K562 (cell line): ENCODE results near the gene ZNF30. TPM values are rescaled to one million over a fixed set of nuclear protein-coding genes. Genes with fewer than 3 reads are reported as not detected.

ENCODE experiments used
- ATF7 ChIP-seq: fragments of 450-650 bp; IDR thresholded peaks from 2 replicates; pipeline ENCODE4 v1.7.1; 2014; ENCODE audit warnings: mild to moderate bottlenecking, moderate library complexity
- BHLHE40 ChIP-seq: IDR thresholded peaks from 2 replicates; pipeline ENCODE4 v1.6.1; 2011; ENCODE audit warnings: low read length, improper control_type of control experiment
- BRF1 ChIP-seq: IDR thresholded peaks from 3 replicates; pipeline ENCODE4 v1.6.1; 2011; ENCODE audit warnings: borderline replicate concordance, mild to moderate bottlenecking; ENCODE audit not compliant: insufficient read length; ENCODE audit errors: extremely low read depth
- CBX5 ChIP-seq: IDR thresholded peaks from 2 replicates; pipeline ENCODE4 v1.6.1; 2014; ENCODE audit warnings: low read depth, borderline replicate concordance
- CTCF ChIP-seq, 3 experiments: IDR thresholded peaks in 2 of 3; conservative IDR thresholded peaks in 1 of 3; 2 replicates each; pipeline ENCODE4 v1.5.1; 2011 to 2012; ENCODE audit warnings: low read length in 3 of 3, mild to moderate bottlenecking in 3 of 3, control low read depth in 2 of 3, improper control_type of control experiment in 1 of 3, inconsistent platforms in 1 of 3, low read depth in 1 of 3, mixed read lengths in 1 of 3, moderate library complexity in 1 of 3; ENCODE audit not compliant: insufficient read depth in 2 of 3
- POLR2G ChIP-seq: fragments of 200-400 bp; formaldehyde crosslinking; IDR thresholded peaks from 2 replicates; pipeline ENCODE4 v1.6.1; 2017; ENCODE audit warnings: low read depth, mild to moderate bottlenecking, antibody characterized with exemption, low read length, moderate library complexity
- SIX5 ChIP-seq, 2 experiments: IDR thresholded peaks; 2 replicates each; pipeline ENCODE4 v1.6.1; 2011; ENCODE audit warnings: low read length in 2 of 2, borderline replicate concordance in 1 of 2, low read depth in 1 of 2, mild to moderate bottlenecking in 1 of 2, moderate library complexity in 1 of 2; ENCODE audit not compliant: insufficient read depth in 1 of 2
- SMAD3 ChIP-seq: fragments of 450-650 bp; formaldehyde crosslinking; conservative IDR thresholded peaks from 2 replicates; pipeline ENCODE4 v1.4.0; 2020; ENCODE audit warnings: mild to moderate bottlenecking
- ZBTB12 ChIP-seq: fragments of 250-450 bp; sonication (Bioruptor Pico); IDR thresholded peaks from 2 replicates; pipeline ENCODE4 v1.4.0; 2020
- ZNF766 ChIP-seq: fragments of 200-800 bp; sonication (Bioruptor generic); conservative IDR thresholded peaks from 2 replicates; pipeline ENCODE4 v1.6.1; 2016; ENCODE audit warnings: missing genetic modification characterization, missing compliant biosample characterization
- ZNF830 ChIP-seq: fragments of 250-450 bp; sonication (Bioruptor Pico); IDR thresholded peaks from 2 replicates; pipeline ENCODE4 v1.5.0; 2021; ENCODE audit warnings: mild to moderate bottlenecking
- polyA plus RNA-seq, 8 experiments: library from polyadenylated mRNA; depleted of rRNA in 4 of 8; stranded (reverse) in 5 of 8; unstranded in 3 of 8; fragments of >200 nt; fragmentation: Nextera tagmentation in 2 of 8; fragmentation: Illumina TruSeq in 1 of 8; extraction: Ambion mirVana in 2 of 8; extraction: Trizol in 1 of 8; gene quantifications; 2 replicates each; pipeline versions ENCODE4 v1.2.1 to v1.2.3, GENCODE V29; 2011 to 2014; ENCODE audit warnings: inconsistent platforms in 1 of 8, missing spikeins in 1 of 8
- total RNA-seq, 7 experiments: library from RNA; depleted of rRNA in 6 of 7; stranded (reverse); fragments of >200 nt in 6 of 7; fragmentation: Illumina TruSeq in 2 of 7; extraction: Trizol in 2 of 7; gene quantifications; 2 replicates each; pipeline versions ENCODE4 v1.2.1 to v1.2.3, GENCODE V29; 2011 to 2021; ENCODE audit warnings: low replicate concordance in 1 of 7
- TF ChIP-seq, protein P1 (sequence below): fragments of 450-650 bp; IDR thresholded peaks from 2 replicates; pipeline ENCODE4 v1.6.1; 2017; ENCODE audit warnings: antibody characterized with exemption, mild to moderate bottlenecking
- TF ChIP-seq, protein P2 (sequence below), 2 experiments: IDR thresholded peaks; 2 replicates each; pipeline ENCODE4 v1.6.1; 2011; ENCODE audit warnings: borderline replicate concordance in 1 of 2, control low read depth in 1 of 2, low read depth in 1 of 2, low read length in 1 of 2, mild to moderate bottlenecking in 1 of 2, mixed read lengths in 1 of 2, moderate library complexity in 1 of 2; ENCODE audit not compliant: insufficient read depth in 1 of 2, insufficient read length in 1 of 2, poor library complexity in 1 of 2, severe bottlenecking in 1 of 2; ENCODE audit errors: extremely low read depth in 1 of 2
- TF ChIP-seq, protein P3 (sequence below): sonication (generic); formaldehyde crosslinking; IDR thresholded peaks from 2 replicates; pipeline ENCODE4 v1.8.0; 2022; ENCODE audit warnings: mild to moderate bottlenecking, missing genetic modification reagents, borderline replicate concordance

Gene ZNF30
- total and polyA plus RNA-seq, 9 of the 15 experiments (the other 6 are each of a cell fraction or from before 2014, with no cell fraction given), result 7.3 to 13.4 (median 10.6) TPM

- TF ChIP-seq, protein P1, sequence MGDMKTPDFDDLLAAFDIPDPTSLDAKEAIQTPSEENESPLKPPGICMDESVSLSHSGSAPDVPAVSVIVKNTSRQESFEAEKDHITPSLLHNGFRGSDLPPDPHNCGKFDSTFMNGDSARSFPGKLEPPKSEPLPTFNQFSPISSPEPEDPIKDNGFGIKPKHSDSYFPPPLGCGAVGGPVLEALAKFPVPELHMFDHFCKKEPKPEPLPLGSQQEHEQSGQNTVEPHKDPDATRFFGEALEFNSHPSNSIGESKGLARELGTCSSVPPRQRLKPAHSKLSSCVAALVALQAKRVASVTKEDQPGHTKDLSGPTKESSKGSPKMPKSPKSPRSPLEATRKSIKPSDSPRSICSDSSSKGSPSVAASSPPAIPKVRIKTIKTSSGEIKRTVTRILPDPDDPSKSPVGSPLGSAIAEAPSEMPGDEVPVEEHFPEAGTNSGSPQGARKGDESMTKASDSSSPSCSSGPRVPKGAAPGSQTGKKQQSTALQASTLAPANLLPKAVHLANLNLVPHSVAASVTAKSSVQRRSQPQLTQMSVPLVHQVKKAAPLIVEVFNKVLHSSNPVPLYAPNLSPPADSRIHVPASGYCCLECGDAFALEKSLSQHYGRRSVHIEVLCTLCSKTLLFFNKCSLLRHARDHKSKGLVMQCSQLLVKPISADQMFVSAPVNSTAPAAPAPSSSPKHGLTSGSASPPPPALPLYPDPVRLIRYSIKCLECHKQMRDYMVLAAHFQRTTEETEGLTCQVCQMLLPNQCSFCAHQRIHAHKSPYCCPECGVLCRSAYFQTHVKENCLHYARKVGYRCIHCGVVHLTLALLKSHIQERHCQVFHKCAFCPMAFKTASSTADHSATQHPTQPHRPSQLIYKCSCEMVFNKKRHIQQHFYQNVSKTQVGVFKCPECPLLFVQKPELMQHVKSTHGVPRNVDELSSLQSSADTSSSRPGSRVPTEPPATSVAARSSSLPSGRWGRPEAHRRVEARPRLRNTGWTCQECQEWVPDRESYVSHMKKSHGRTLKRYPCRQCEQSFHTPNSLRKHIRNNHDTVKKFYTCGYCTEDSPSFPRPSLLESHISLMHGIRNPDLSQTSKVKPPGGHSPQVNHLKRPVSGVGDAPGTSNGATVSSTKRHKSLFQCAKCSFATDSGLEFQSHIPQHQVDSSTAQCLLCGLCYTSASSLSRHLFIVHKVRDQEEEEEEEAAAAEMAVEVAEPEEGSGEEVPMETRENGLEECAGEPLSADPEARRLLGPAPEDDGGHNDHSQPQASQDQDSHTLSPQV, result no peak
- TF ChIP-seq CTCF (IDR thresholded peaks at IDR 0.05 in 2 of 3, conservative IDR thresholded peaks at IDR 0.05 in 1 of 3; ENCODE audit: insufficient read depth in 2 of 3, low read depth in 1 of 3, low read length in 3 of 3) (no peak), ZNF830 (CRISPR knock-in tag) (no peak), ATF7 (no peak), POLR2G (0 out of 2 replicates have a peak, but pooled peaks have one; percentile 34), BRF1 (no peak), SIX5 (IDR thresholded peaks at IDR 0.05; ENCODE audit: borderline replicate concordance in 1 of 2, insufficient read depth in 1 of 2, low read depth in 1 of 2, low read length in 2 of 2) (no peak), ZBTB12 (CRISPR knock-in tag) (no peak), BHLHE40 (no peak), SMAD3 (CRISPR knock-in tag) (no peak), CBX5 (peak; percentile 62; the same call in 1 of the 2 replicates), ZNF766 (CRISPR knock-in tag) (no peak)
- TF ChIP-seq, protein P2, sequence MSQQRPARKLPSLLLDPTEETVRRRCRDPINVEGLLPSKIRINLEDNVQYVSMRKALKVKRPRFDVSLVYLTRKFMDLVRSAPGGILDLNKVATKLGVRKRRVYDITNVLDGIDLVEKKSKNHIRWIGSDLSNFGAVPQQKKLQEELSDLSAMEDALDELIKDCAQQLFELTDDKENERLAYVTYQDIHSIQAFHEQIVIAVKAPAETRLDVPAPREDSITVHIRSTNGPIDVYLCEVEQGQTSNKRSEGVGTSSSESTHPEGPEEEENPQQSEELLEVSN (IDR thresholded peaks at IDR 0.05; ENCODE audit: borderline replicate concordance in 1 of 2, extremely low read depth in 1 of 2, insufficient read depth in 1 of 2, insufficient read length in 1 of 2, low read depth in 1 of 2, low read length in 1 of 2, poor library complexity in 1 of 2, severe bottlenecking in 1 of 2), result peak in 1 of 2 experiments; percentile 6
- TF ChIP-seq, protein P3, sequence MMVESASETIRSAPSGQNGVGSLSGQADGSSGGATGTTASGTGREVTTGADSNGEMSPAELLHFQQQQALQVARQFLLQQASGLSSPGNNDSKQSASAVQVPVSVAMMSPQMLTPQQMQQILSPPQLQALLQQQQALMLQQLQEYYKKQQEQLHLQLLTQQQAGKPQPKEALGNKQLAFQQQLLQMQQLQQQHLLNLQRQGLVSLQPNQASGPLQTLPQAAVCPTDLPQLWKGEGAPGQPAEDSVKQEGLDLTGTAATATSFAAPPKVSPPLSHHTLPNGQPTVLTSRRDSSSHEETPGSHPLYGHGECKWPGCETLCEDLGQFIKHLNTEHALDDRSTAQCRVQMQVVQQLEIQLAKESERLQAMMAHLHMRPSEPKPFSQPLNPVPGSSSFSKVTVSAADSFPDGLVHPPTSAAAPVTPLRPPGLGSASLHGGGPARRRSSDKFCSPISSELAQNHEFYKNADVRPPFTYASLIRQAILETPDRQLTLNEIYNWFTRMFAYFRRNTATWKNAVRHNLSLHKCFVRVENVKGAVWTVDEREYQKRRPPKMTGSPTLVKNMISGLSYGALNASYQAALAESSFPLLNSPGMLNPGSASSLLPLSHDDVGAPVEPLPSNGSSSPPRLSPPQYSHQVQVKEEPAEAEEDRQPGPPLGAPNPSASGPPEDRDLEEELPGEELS (CRISPR knock-in tag), result no peak
Observed at GRCh38 chr19:34957830-34958751, 31.4 kb downstream of the ZNF30 start (continued).
